H9 (cell line): ENCODE data around the gene OR2F2. TPM values are rescaled to one million over a fixed set of nuclear protein-coding genes. Genes with fewer than 3 reads are reported as not detected.

Experiments
- DNase-seq: peaks from one replicate; pipeline ENCODE4 v3.0.0-alpha.2; 2017
- H2AFZ ChIP-seq: one replicate; pipeline ENCODE4 v1.6.1; 2013; ENCODE audit warnings: mild to moderate bottlenecking, low read length, control low read depth, moderate library complexity
- H2AK5ac ChIP-seq: 2 replicates; pipeline ENCODE4 v1.6.1; 2013; ENCODE audit warnings: low read length, control low read depth, mixed read lengths; ENCODE audit not compliant: insufficient read length
- H2BK120ac ChIP-seq: one replicate; pipeline ENCODE4 v1.6.1; 2013; ENCODE audit warnings: low read depth, mild to moderate bottlenecking, low read length, control low read depth, inconsistent platforms; ENCODE audit not compliant: poor library complexity, severe bottlenecking
- H2BK12ac ChIP-seq: 2 replicates; pipeline ENCODE4 v1.6.1; 2013; ENCODE audit warnings: low read length, control low read depth, mixed read lengths, low read depth; ENCODE audit not compliant: insufficient read length
- H2BK15ac ChIP-seq: 2 replicates; pipeline ENCODE4 v1.6.1; 2013; ENCODE audit warnings: low read depth, low read length, control low read depth
- H2BK20ac ChIP-seq: one replicate; pipeline ENCODE4 v1.6.1; 2013; ENCODE audit warnings: low read depth, mild to moderate bottlenecking, low read length, control low read depth, inconsistent platforms; ENCODE audit not compliant: poor library complexity, severe bottlenecking
- H2BK5ac ChIP-seq: 2 replicates; pipeline ENCODE4 v1.6.1; 2013; ENCODE audit warnings: low read length, control low read depth, mixed read lengths; ENCODE audit not compliant: insufficient read length
- H3K14ac ChIP-seq: 2 replicates; pipeline ENCODE4 v1.6.1; 2013; ENCODE audit warnings: low read length, control low read depth; ENCODE audit not compliant: insufficient read depth
- H3K18ac ChIP-seq: 2 replicates; pipeline ENCODE4 v1.6.1; 2013; ENCODE audit warnings: low read depth, mild to moderate bottlenecking, mixed read lengths, low read length, control low read depth; ENCODE audit not compliant: insufficient read length
- H3K23ac ChIP-seq: 2 replicates; pipeline ENCODE4 v1.6.1; 2013; ENCODE audit warnings: low read length, control low read depth, mixed read lengths, low read depth; ENCODE audit not compliant: insufficient read length
- H3K23me2 ChIP-seq: 2 replicates; pipeline ENCODE4 v1.6.1; 2013; ENCODE audit warnings: low read depth, mild to moderate bottlenecking, mixed read lengths, low read length, control low read depth; ENCODE audit not compliant: insufficient read length, poor library complexity, severe bottlenecking
- H3K27ac ChIP-seq: 2 replicates; pipeline ENCODE4 v1.5.1; 2013; ENCODE audit warnings: low read length, control low read depth, mixed read lengths, low read depth; ENCODE audit not compliant: insufficient read length
- H3K27me3 ChIP-seq: 2 replicates; pipeline ENCODE4 v1.6.1; 2013; ENCODE audit warnings: low read length, control low read depth, inconsistent platforms; ENCODE audit not compliant: insufficient read depth
- H3K4ac ChIP-seq: 2 replicates; pipeline ENCODE4 v1.6.1; 2013; ENCODE audit warnings: low read depth, mild to moderate bottlenecking, control low read depth, inconsistent platforms, low read length, moderate library complexity
- H3K4me1 ChIP-seq: 2 replicates; pipeline ENCODE4 v1.6.1; 2013; ENCODE audit warnings: low read length, control low read depth, inconsistent platforms; ENCODE audit not compliant: insufficient read depth
- H3K4me2 ChIP-seq: 2 replicates; pipeline ENCODE4 v1.6.1; 2013; ENCODE audit warnings: low read length, control low read depth, mixed read lengths; ENCODE audit not compliant: insufficient read length, insufficient read depth
- H3K56ac ChIP-seq: 2 replicates; pipeline ENCODE4 v1.6.1; 2013; ENCODE audit warnings: low read depth, mild to moderate bottlenecking, mixed read lengths, low read length, control low read depth; ENCODE audit not compliant: insufficient read length
- H3K79me1 ChIP-seq: 2 replicates; pipeline ENCODE4 v1.6.1; 2013; ENCODE audit warnings: low read depth, mild to moderate bottlenecking, moderate library complexity, low read length, control low read depth, inconsistent platforms; ENCODE audit not compliant: insufficient read depth, poor library complexity, severe bottlenecking
- H3K79me2 ChIP-seq: 2 replicates; pipeline ENCODE4 v1.6.1; 2013; ENCODE audit warnings: low read length, control low read depth, inconsistent platforms; ENCODE audit not compliant: insufficient read depth
- H3K9ac ChIP-seq: 2 replicates; pipeline ENCODE4 v1.6.1; 2013; ENCODE audit warnings: low read length, control low read depth, mixed read lengths; ENCODE audit not compliant: insufficient read length; ENCODE audit errors: extremely low read depth
- H3K9me3 ChIP-seq: one replicate; pipeline ENCODE4 v1.6.1; 2013; ENCODE audit warnings: low read depth, low read length, inconsistent platforms; ENCODE audit not compliant: control insufficient read depth
- H3T11ph ChIP-seq: one replicate; pipeline ENCODE4 v1.6.1; 2013; ENCODE audit warnings: mild to moderate bottlenecking, low read length, control low read depth, inconsistent platforms
- H4K20me1 ChIP-seq: one replicate; pipeline ENCODE4 v1.6.1; 2013; ENCODE audit not compliant: control insufficient read depth, insufficient read length, insufficient read depth
- H4K5ac ChIP-seq: 2 replicates; pipeline ENCODE4 v1.6.1; 2013; ENCODE audit warnings: low read depth, mild to moderate bottlenecking, mixed read lengths, low read length, control low read depth; ENCODE audit not compliant: insufficient read length
- H4K8ac ChIP-seq: replicated peaks from 2 replicates; pipeline ENCODE4 v1.6.1; 2013; ENCODE audit warnings: low read length, control low read depth, mixed read lengths, low read depth; ENCODE audit not compliant: insufficient read length
- H4K91ac ChIP-seq: 2 replicates; pipeline ENCODE4 v1.6.1; 2013; ENCODE audit warnings: low read depth, mild to moderate bottlenecking, moderate library complexity, mixed read lengths, low read length, control low read depth; ENCODE audit not compliant: insufficient read length
- H3K27ac Mint-ChIP-seq, 3 experiments: 2 replicates in 2 of 3; 3 replicates in 1 of 3; pipeline ENCODE4 v1.8.0; 2020 to 2021; ENCODE audit warnings: mixed read lengths in 3 of 3, mild to moderate bottlenecking in 1 of 3, moderate library complexity in 1 of 3
- H3K27me3 Mint-ChIP-seq: 2 replicates; pipeline ENCODE4 v1.8.0; 2021; ENCODE audit warnings: low read depth, mild to moderate bottlenecking, moderate library complexity, mixed read lengths
- H3K36me3 Mint-ChIP-seq, 3 experiments: 2 replicates in 2 of 3; 3 replicates in 1 of 3; pipeline ENCODE4 v1.8.0; 2020 to 2021; ENCODE audit warnings: low read depth in 3 of 3, mixed read lengths in 3 of 3; ENCODE audit not compliant: insufficient read depth in 1 of 3
- H3K4me1 Mint-ChIP-seq, 2 experiments: 2 replicates each; pipeline ENCODE4 v1.8.0; 2020; ENCODE audit warnings: mixed read lengths in 2 of 2
- H3K4me3 Mint-ChIP-seq, 2 experiments: 2 replicates in 1 of 2; 3 replicates in 1 of 2; pipeline ENCODE4 v1.8.0; 2020 to 2021; ENCODE audit warnings: mild to moderate bottlenecking in 2 of 2, mixed read lengths in 2 of 2, moderate library complexity in 1 of 2
- H3K9me3 Mint-ChIP-seq, 2 experiments: 2 replicates in 1 of 2; 3 replicates in 1 of 2; pipeline ENCODE4 v1.8.0; 2020; ENCODE audit warnings: mild to moderate bottlenecking in 2 of 2, mixed read lengths in 2 of 2, moderate library complexity in 1 of 2
- WGBS: extraction: QIAGEN DNeasy Blood & Tissue Kit; methylation state at CpG from one replicate; pipeline ENCODE4 v1.1.7; 2013; ENCODE audit warnings: missing lambda C conversion rate, low lambda C conversion rate, mixed read lengths; ENCODE audit not compliant: insufficient read length; ENCODE audit errors: extremely low coverage; 5-methylcytosine and 5-hydroxymethylcytosine counted together
- total RNA-seq: library from RNA; stranded (reverse); gene quantifications from 2 replicates; pipeline ENCODE4 v1.2.1, GENCODE V29; 2021
- TF ChIP-seq, protein P1 (sequence below): fragments of 200-600 bp; sonication (generic); conservative IDR thresholded peaks from 3 replicates; pipeline ENCODE4 v1.8.0; 2021; ENCODE audit warnings: antibody characterized with exemption, mild to moderate bottlenecking

Gene OR2F2
- total RNA-seq, 1 experiment from 2014 or later: not detected

DNA sequence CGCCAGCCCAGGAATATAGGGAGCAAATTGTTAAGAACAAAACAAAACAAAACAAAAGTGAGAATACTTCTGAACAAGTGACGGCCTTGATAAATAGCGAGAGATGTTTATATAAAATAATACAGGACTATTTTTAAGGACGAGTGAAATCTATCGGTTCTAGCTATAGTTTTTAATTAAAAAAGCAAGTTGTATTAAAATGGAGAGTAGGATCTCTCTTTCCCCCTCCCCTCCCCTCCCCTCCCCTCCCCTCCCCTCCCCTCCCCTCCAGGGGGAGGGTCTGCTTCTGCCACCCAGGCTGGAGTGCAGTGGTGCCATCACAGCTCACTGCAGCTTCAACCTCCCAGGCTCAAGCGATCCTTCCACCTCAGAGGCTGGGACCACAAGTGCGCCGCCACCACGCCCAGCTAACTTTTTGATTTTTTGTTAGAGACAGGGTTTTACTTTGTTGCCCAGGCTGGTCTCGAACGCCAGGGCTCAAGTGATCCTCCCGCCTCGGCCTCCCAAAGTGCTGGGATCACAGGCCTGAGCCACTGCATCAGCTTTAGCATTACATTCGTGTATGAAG lies 32.6 kb upstream of the OR2F2 start:
- no peak overlapping the region for H2BK15ac ChIP-seq
- TF ChIP-seq, protein P1, sequence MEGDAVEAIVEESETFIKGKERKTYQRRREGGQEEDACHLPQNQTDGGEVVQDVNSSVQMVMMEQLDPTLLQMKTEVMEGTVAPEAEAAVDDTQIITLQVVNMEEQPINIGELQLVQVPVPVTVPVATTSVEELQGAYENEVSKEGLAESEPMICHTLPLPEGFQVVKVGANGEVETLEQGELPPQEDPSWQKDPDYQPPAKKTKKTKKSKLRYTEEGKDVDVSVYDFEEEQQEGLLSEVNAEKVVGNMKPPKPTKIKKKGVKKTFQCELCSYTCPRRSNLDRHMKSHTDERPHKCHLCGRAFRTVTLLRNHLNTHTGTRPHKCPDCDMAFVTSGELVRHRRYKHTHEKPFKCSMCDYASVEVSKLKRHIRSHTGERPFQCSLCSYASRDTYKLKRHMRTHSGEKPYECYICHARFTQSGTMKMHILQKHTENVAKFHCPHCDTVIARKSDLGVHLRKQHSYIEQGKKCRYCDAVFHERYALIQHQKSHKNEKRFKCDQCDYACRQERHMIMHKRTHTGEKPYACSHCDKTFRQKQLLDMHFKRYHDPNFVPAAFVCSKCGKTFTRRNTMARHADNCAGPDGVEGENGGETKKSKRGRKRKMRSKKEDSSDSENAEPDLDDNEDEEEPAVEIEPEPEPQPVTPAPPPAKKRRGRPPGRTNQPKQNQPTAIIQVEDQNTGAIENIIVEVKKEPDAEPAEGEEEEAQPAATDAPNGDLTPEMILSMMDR: no peak
- Mint-ChIP-seq H3K36me3 (peaks cover 0 to 4% (median 0%) of the 10 kb centered on the region in 3 experiments; a peak in 2 of 7 replicates), H3K4me3 (peak overlapping the region; percentile 92 to 98), H3K27ac (peak overlapping the region; percentile 91 to 97 (median 96); a peak in 6 of 7 replicates), H3K4me1 (peaks cover 68 to 70% of the 10 kb centered on the region in 2 experiments), H3K27me3 (peaks cover 9% of the 10 kb centered on the region), H3K9me3 (no peaks in the 10 kb centered on the region; a peak in 1 of 5 replicates)
- no peak overlapping the region for H3K4me2 ChIP-seq
- no peak overlapping the region for H3K56ac ChIP-seq
- no peaks in the 10 kb centered on the region for H3K79me1 ChIP-seq
- no peaks in the 10 kb centered on the region for H3K9me3 ChIP-seq
- no peak overlapping the region for H2BK20ac ChIP-seq
- no peak overlapping the region for H3T11ph ChIP-seq
- H2AK5ac ChIP-seq: no peak overlapping the region
- no peak overlapping the region for H4K5ac ChIP-seq
- H4K20me1 ChIP-seq: no peaks in the 10 kb centered on the region
- peaks cover 7% of the 10 kb centered on the region for H3K23me2 ChIP-seq
- WGBS: no CpG with 5 or more reads among the region's 14 CpGs
- peak; percentile 69 for DNase-seq
- peaks cover 16% of the 10 kb centered on the region; the same call in 1 of the 2 replicates for H3K79me2 ChIP-seq
- H2BK5ac ChIP-seq: no peak overlapping the region
- H2BK12ac ChIP-seq: no peak overlapping the region
- peaks cover 5% of the 10 kb centered on the region; the same call in 1 of the 2 replicates for H3K4me1 ChIP-seq
- H3K14ac ChIP-seq: no peak overlapping the region
- no peak overlapping the region for H2AFZ ChIP-seq
- H4K8ac ChIP-seq: no peak overlapping the region
- H3K27ac ChIP-seq: no peak overlapping the region
- no peaks in the 10 kb centered on the region for H3K27me3 ChIP-seq
- H3K23ac ChIP-seq: no peak overlapping the region
- no peak overlapping the region for H3K18ac ChIP-seq
- no peak overlapping the region for H3K9ac ChIP-seq
- no peak overlapping the region for H4K91ac ChIP-seq
- no peak overlapping the region for H2BK120ac ChIP-seq
- no peak overlapping the region for H3K4ac ChIP-seq
